NCI-H345 (cell line): ENCODE measurements around the gene CFAP20DC.
"Not testable (repeated sequence)": the region's sequence is repeated elsewhere in the genome, so short reads cannot be mapped to it uniquely, and the experiment has no call there.

Experiments used
- DNase-seq: peaks from one replicate; lab custom pipeline; 2025; lab: John Stamatoyannopoulos, UW

CFAP20DC gene

DNA sequence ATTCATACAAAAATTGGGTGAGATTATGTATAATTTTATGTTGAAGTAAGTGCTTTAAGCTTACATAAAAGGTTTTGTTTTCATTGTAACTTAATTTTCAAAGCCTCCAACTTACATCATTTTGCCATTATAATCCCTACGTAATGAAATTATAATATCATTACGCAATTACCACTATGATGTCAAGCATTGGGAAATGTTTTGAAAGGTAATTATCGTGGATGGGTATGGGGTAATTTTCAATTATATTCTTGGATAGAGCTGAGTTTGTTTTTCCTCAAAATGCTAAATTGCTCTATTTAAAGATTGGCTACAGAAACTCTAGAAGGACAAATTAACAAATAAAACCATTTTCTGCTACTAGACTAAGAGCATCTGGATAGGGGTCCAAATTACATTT is 303.1 kb downstream of the CFAP20DC start:
- DNase-seq: no peak

DNA sequence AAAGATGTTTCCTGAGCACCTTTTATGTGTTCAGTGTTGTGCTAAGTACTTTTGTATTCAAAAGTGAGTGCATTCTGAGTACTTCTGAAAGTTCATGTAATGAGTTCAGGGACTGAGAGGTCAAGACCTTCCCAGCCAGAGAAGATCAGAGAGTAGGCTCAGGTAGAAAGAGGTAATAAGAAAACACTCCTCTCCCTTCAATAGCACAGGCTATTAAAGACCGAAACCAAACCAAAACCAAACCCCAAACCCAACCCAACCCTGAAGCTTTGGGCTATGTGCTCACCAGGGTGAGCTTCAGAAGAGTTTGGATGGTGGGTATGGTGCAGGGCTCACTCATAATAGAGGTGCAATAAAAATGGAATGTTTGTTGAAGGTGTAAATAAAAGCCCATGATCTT is 306.5 kb downstream of the CFAP20DC start:
- DNase-seq: no peak

DNA sequence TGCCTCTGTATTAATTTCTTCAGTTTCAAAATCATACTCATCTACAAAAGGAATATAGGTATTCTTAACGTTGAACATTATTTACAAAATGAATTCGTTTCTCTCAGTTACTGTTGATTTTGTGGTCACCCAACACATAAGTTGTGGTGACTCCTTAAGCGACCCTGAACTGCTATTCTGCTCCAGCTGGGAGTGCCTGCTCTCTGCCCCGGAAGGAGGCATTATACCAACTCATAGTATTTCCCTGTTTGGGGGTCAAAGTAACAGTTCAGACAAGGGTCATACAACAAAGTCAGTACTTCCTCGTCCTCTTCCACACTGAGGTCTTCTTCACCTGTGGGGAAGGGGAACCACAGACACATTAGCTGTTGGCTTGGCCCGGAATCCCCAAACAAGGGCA is 307.6 kb downstream of the CFAP20DC start:
- no peak for DNase-seq

DNA sequence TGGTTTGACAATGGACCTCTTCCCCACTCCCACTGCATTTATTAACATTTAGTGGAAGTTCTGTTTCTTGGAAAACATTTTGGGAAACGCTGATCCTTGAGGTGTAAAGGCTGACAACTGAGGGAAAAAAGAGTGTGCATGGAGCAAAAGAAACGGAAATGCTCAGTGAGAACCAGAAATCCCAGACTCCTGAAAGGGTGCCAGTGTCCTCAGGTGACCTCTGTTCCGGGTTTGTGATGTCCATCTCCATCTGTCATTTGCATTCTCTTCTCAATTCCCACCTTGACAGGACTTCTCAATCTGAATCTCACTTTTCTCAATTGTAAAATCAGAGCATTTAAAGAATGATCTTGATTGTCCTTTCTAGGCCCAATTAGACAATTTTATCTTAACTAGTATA is 312.2 kb downstream of the CFAP20DC start:
- no peak for DNase-seq

DNA sequence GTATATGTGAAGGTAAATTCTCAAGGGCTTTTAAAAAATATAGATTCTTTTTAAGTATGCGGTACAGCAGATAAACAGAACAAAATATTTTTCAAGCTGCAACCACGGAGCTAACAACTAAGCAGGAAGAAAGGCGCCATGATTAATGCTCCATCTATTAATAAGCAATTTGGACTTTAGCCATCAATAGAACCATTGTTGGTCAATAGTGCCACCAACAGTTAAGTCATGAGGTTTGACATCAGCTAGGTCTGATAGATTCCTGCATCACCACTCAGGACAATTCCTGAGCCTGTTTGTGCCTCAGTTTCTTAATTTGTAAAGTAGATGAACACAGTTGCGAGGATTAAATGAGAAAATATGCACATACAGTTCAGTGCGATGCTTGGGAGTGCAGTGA is 318.2 kb downstream of the CFAP20DC start:
- DNase-seq: no peak

DNA sequence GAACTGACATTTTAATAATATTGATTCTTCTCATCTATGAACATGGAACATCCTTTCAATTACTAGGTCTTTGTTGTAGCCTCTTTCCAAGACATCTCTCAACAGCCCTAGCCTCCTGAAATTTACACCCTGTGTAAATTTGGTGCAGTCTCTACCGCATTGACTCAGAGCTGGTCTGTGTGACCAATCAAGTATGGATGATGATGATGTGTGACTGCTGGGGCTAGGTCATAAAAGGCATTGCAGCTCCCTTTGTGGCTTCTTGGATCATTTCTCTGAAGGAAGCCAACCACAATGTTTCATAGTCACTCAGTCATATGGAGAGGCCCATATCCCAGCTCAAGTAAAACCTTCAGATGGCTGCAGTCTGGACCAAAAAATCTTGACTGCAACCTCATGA is 321.1 kb downstream of the CFAP20DC start:
- DNase-seq: no peak

DNA sequence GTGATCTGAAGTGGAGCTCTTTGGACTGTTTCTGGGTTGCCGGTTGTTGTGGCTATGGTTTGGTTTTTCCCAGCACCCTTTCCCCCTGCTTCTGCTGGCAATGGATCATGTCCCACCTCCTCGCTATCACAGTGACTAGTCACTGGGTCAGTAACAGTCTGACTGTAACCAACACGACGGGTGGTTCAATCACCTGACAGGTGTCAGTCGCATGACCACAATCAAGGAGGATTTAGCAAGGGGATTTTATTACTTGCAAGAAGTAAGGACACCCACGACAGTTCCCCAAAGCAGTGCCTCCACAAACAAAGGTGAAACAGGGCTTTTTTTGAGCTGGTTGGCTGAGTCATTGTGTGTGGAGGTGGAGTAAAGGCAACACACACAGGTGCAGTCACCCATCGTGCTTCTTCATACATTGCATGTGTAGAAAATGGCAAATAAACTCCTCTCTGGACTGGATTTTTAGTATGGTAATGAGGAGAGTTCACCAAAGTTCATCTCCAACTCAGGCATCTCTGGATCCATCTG is 324.4 kb downstream of the CFAP20DC start:
- no peak for DNase-seq

DNA sequence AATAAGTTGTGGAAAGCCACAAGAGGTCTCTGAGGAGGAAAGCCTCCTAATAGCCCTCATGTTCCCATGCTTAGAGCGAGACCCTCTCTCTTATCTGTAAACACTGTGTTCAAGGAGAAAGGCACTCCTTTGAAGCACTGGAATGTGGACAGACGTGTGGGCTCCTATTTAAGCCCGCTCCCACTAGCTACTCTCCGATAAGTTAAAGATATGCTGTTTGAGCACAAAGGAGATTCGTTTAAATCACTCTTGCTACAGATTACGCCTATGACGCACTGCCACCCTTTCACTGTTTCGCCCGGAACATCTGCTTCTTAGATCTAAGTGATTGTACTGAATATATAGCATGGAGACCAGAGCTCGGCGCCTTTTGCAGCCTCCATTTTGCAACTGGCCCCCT is 325.5 kb downstream of the CFAP20DC start:
- no peak for DNase-seq

DNA sequence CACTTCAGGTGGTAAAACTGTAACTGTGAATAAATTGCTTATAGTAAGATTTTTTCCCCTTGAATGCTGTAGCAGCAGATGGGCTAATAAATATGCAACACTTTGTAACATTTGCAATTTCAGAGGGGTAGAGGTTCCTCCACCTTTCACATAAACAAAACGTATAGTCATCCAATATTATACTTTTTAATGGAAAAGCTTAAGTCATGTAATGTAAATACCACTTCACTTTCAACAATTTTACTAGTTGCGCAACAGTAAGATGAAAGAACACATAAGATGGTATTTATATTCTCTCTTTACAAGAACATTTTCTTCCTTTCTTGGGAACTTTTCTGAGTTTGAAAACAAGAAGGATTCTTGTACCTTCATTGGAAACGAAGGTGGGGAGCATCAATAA is 326.7 kb downstream of the CFAP20DC start:
- DNase-seq: no peak

DNA sequence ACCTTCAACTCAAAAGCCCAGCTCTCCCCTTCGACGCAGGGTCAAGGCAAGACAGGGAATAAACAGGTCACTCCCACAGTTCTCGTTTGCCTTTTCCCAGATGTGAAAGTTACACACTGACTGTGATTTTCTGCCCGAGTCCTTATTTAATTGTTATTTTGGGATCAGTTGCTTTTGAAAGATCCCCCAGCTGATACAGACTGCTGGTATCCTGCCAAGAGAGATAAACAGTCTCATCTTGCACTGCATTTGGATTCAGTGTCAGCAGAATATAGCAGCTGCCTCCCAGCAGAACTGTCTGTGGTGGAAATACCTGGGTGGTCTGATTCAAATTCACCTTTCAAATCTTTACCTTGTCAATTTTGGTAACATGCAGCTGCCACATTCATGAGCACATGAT is 327.3 kb downstream of the CFAP20DC start:
- peak; percentile 69 for DNase-seq

DNA sequence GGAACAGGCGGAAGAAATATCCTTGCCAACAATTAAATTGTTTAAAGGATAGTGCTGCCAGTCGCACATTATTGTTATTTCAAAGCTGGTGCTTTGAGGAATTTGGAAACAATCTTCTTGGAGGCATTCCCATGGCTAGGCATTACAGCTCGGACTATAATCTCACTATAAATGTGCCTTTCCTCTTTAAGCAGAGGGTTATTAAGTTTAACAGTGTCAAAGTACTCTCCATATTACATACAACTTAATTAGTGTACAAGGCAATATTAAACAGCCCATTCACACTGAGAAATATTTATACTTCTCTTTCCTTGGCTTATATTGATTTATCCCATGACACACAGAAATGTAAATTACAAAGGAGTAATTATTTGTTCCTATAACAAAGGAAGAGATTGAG is 329.3 kb downstream of the CFAP20DC start:
- DNase-seq: no peak

DNA sequence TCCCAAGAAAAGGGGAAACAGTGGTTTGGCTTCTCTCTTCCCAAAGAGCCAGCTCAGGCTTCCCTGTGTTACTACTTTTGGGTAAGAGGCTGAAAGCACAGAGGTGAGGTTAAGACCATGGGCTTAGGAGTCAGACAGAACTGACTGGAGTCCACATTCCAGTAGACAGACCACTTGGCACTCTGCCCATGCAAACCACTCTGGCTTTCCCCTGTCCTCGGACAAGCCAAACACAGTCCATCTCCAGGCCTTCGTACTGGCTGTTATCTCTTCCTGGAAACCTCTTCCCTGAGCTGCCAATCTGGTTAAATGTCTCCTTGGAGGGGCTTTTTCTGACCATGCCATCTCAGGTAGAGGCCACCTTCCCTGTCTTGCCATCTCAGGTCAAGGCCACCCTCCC is 330.1 kb downstream of the CFAP20DC start:
- DNase-seq: no peak

DNA sequence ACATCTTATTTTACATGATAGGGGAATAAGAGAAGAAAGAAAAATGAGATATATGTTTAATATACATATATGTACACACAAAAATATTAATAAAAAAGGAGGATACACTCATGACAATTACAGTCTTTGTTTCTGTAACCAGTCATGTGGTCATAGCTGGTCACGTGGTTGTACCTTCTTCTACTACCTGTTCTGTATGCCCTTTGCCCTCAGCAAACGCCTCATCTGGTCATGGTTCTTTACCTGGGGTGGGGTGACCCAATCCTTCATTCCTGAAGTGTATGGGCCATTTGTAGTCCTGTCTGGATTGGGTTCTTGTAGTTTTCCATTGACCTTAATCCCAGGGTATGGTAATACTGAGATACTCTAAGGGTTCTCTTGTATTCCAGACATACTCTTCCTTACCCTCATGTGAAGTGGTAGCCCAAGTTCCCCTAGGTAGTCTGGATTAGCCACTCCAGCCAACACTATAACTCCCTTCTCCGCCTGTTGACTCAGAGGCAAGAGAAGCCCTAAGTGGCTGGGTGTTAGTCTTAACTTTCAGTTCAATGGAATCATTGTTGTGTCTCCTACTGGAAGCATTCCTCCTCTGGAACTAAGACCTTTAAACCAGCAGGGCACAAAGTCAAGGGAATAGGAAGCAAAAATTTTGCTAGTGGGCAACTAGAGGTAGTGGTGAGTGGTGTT is 336.0 kb downstream of the CFAP20DC start:
- no peak for DNase-seq

DNA sequence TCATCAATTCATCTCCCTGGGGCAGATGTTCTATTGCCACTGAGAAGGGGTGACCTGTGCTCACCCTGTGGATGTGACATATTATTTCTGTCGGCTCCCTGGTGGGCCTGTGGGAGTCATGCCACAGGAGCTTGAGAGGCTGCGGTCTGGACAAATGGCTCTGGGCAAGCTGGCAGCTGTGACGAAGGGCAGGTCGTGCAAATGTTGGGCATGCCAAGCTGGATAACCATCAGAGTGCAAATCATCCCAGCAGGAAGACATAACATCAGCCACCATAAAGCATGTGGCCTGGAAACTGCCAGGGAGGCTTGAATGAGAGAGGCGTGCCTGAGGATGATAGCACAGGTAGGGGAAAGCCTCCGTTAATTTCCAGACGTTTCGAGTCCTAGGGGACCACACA is 338.0 kb downstream of the CFAP20DC start:
- DNase-seq: no peak

DNA sequence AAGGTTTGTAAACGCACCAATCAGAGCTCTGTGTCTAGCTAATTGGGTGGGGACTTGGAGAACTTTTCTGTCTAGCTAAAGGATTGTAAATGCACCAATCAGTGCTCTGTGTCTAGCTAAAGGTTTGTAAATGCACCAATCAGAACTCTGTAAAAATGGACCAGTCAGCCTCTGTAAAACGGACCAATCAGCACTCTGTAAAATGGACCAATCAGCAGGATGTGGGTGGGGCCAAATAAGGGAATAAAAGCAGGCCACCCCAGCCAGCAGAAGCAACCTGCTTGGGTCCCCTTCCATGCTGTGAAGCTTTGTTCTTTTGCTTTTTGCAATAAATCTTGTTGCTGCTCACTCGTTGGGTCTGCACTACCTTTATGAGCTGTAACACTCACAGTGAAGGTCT is 340.8 kb downstream of the CFAP20DC start:
- DNase-seq: not testable (repeated sequence)

DNA sequence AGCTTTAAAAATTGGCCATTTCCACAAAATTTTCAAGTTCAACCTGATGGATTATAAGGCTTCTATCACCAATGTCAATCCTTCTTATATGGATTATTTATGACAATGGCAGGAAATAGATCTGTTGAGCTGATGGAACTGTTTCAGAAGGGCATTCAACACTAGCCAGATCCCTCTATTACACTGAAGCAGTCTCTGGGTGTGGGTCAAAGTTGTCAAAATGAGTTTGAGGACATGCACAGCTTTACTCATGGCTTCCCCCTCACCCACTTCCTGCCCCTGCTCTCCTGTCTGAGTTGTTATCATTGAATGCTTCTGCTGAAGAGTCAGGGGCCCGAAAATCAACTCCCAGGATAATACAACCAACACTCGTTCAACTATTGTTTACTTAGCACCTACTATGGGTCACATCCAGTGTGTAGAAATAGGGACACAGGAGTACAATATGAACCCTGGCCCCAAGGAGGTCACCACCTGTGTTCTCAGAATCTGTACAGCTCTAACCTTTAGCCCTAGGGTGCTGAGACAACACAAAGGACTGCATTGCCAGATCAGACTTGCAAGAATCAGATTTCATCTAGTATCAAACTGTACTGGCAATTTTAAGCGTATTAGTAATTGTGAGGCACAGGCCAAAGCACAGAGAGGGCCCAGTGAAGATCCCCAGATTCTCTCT is 341.6 kb downstream of the CFAP20DC start:
- no peak for DNase-seq

DNA sequence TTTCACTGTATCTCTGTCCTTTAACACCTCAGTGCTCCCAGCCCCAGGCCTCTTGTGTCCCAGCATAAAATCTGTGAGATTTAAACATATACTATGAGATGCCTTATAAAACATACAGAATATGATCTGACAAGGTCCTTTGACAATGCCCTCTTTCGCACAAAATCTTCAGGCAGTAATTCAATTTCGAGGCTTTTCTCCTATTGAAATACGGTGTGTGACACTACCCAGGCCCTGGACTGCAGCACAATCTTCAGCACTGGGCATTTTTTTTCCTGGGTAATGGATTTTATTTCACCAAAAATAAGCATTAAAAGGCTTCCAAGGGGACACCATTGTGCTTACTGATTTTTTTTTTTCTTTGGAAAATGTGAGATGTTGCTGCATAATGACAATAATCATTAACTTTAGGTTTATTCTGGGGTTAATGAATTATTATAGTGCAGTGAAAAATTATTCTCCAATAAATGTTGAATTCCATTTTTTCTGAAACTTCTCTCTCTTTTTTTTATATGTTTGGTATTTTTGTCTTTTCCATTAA is 342.4 kb downstream of the CFAP20DC start:
- DNase-seq: no peak

DNA sequence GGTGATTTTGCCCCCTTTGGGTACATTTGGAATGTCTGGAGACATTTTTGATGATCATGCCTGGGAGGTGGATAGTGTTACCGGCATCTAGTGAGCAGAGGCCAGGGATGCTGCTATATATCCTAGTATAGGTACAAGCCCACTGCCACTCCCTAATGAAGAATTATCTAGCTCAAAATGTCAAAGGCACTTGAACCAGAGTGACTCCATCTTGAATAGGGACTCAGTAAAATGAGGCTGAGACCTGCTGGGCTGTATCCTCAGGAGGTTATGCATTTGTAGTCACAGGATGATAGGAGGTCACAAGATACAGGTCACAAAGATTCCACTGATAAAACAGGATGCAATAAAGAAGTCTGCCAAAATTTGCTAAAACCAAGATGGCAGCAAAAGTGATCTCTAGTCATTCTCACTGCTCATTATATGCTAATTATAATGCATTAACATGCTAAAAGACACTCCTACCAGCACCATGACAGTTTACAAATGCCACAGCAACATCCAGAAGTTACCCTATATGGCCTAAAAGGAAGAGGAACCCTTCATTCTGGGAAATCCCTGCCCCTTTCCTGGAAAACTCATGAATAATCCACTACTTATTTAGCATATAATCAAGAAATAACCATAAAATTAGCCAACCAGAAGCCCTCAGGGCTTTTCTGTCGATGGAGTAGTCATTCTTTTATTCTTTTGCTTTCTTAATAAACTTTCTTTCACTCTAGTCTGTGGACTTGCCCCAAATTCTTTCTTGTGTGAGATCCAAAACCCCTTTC is 343.2 kb downstream of the CFAP20DC start:
- no peak for DNase-seq

DNA sequence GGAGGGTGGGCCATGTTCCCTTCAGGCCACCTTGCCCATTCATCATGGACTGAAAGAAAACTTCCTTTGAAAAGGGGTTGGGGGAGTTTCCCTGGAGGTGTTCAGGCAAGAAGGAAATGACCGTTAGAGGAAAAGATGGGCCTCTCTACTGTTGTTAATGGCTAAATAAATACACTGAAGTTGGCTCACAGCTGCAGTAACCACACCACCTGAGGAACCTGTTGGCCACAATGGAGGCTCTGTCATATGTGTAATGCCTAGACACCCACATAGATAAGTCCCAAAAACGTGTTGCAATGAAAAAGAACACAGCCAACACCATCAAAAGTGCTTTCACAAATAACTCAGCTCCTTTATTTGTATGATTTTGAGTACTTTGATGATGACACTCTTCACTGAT is 345.1 kb downstream of the CFAP20DC start:
- DNase-seq: no peak

DNA sequence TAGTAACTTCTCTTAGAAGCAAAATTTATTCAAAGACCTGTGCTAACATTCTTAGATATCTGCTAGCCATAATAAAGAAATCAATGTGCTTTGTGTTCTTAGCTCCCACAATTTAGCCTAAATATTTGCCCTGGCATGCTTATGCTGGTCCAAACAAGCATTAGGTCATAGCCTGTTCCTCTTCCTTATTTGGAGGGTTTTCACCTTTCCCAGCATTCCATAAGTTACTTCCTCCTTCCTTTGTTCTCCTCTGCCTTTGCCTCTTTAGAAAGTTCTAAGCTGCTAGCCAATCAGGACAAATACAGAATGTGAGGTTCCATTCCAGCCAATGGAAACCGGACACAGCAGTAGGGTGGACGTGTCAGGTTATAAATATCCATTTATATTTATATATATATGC is 345.5 kb downstream of the CFAP20DC start:
- DNase-seq: not testable (repeated sequence)

DNA sequence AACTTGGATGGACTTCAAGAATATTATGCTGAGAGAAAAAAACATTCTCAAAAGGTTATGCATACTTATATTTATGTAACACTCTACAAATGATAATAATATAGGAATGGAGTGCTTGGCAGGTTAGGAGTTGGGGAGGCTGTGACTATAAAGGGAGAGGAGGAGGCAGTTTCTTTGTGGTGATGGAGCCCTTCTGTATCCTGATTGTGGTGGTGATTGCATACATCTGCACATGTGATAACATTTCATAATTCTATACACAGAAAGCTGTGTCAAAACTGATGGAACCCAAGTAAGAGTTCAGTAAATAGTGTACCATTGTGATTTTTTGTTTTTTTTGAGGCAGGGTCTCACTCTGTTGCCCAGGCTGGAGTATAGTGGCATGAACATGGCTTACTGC is 351.6 kb downstream of the CFAP20DC start:
- no peak for DNase-seq

DNA sequence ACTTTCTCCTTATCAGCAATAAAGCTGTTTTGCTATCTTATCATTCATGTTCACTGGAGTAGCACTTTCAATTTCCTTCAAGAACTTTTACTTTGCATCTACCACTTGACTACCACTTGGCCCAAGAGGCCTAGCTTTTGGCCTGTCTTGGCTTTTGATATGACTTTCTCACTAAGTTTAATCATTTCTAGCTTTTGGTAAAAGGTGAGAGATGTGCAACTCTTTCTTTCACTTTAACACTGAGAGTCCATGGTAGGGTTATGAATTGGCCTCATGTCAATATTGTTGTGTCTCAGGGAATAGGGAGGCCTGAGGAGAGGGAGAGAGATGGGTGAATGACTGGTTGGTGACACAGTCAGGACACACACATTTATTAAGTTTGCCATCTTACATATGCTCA is 352.3 kb downstream of the CFAP20DC start:
- no peak for DNase-seq

DNA sequence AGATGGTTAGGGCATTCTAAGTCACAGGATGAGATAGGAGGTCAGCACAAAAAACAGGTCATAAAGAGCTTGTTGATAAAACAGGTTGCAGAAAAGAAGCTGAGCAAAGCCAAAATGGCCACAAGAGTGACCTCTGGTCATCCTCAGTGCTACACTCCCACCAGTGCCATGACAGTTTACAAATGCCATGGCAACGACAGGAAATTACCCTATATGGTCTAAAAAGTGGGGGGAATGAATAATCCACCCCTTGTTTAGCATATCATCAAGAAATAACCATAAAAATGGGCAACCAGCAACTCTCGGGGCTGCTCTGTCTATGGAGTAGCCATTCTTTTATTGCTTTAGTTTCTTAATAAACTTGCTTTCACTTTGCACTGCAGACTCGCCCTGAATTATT is 353.0 kb downstream of the CFAP20DC start:
- not testable (repeated sequence) for DNase-seq
